ENCODE results near the gene SRSF7. TPM values are rescaled to one million over a fixed set of nuclear protein-coding genes. Genes with fewer than 3 reads are reported as not detected.
"Not testable (repeated sequence)": the region's sequence is repeated elsewhere in the genome, so short reads cannot be mapped to it uniquely, and the experiment has no call there.

Gene SRSF7
- total and polyA plus RNA-seq, 2 donors from 2014 or later = 74.1 to 123 TPM

GRCh38 chr2:38709567-38710194 is 41.5 kb downstream of the SRSF7 start:
- FAIRE-seq (no peak), DNase-seq (peak in 2 of 5 donors; percentile 44 to 49)
- intact Hi-C loops (cut with DNase I) = no loop called here
- H3K27me3 ChIP-seq (ENCODE audit: control insufficient read depth, insufficient read depth, low read length) = no peaks in the 10 kb centered on the region
- H3K27ac ChIP-seq (ENCODE audit: low read depth in 2 of 2, low read length in 2 of 2) = no peak overlapping the region
- no peak overlapping the region for H3K4me3 ChIP-seq (ENCODE audit: low read length in 3 of 3)
- no peaks in the 10 kb centered on the region for H3K9me3 ChIP-seq (ENCODE audit: control insufficient read depth in 2 of 3, insufficient read depth in 1 of 3, low read length in 3 of 3)
- no peaks in the 10 kb centered on the region for H3K4me1 ChIP-seq (ENCODE audit: control insufficient read depth in 2 of 3, insufficient read depth in 2 of 3, low read depth in 1 of 3, low read length in 3 of 3)
- H3K9ac ChIP-seq (ENCODE audit: low read length in 3 of 3) = no peak overlapping the region
- no peak for TF ChIP-seq CTCF (IDR thresholded peaks at IDR 0.05; ENCODE audit: borderline replicate concordance, extremely low read depth, insufficient read depth)
- H3K36me3 ChIP-seq (ENCODE audit: control insufficient read depth in 2 of 3, insufficient read depth in 3 of 3, low read length in 3 of 3) = peaks cover 3 to 8% (median 6%) of the 10 kb centered on the region in 3 donors

GRCh38 chr2:38708900-38709566 is 42.1 kb downstream of the SRSF7 start:
- Histone ChIP-seq H3K9ac (ENCODE audit: low read length in 3 of 3) (no peak overlapping the region), H3K4me3 (ENCODE audit: low read length in 3 of 3) (no peak overlapping the region), H3K4me1 (ENCODE audit: control insufficient read depth in 2 of 3, insufficient read depth in 2 of 3, low read depth in 1 of 3, low read length in 3 of 3) (no peaks in the 10 kb centered on the region), H3K36me3 (ENCODE audit: control insufficient read depth in 2 of 3, insufficient read depth in 3 of 3, low read length in 3 of 3) (peaks cover 3 to 11% (median 6%) of the 10 kb centered on the region in 3 donors), H3K9me3 (ENCODE audit: control insufficient read depth in 2 of 3, insufficient read depth in 1 of 3, low read length in 3 of 3) (no peaks in the 10 kb centered on the region), H3K27me3 (ENCODE audit: control insufficient read depth, insufficient read depth, low read length) (no peaks in the 10 kb centered on the region), H3K27ac (ENCODE audit: low read depth in 2 of 2, low read length in 2 of 2) (no peak overlapping the region)
- intact Hi-C loops (cut with DNase I) = no loop called here
- peak in 2 of 5 donors; percentile 42 to 63 for DNase-seq
- no peak for FAIRE-seq
- TF ChIP-seq CTCF (IDR thresholded peaks at IDR 0.05; ENCODE audit: borderline replicate concordance, extremely low read depth, insufficient read depth) = no peak

- H3K4me3 ChIP-seq (ENCODE audit: low read length in 3 of 3); intact Hi-C loops (cut with DNase I); H3K27ac ChIP-seq (ENCODE audit: low read depth in 2 of 2, low read length in 2 of 2); FAIRE-seq; H3K4me1 ChIP-seq (ENCODE audit: control insufficient read depth in 2 of 3, insufficient read depth in 2 of 3, low read depth in 1 of 3, low read length in 3 of 3); H3K27me3 ChIP-seq (ENCODE audit: control insufficient read depth, insufficient read depth, low read length); H3K9ac ChIP-seq (ENCODE audit: low read length in 3 of 3); H3K9me3 ChIP-seq (ENCODE audit: control insufficient read depth in 2 of 3, insufficient read depth in 1 of 3, low read length in 3 of 3); DNase-seq: not testable (repeated sequence)
- peaks cover 3 to 11% (median 6%) of the 10 kb centered on the region in 3 donors for H3K36me3 ChIP-seq (ENCODE audit: control insufficient read depth in 2 of 3, insufficient read depth in 3 of 3, low read length in 3 of 3)
Observed at GRCh38 chr2:38708491-38708890, 42.7 kb downstream of the SRSF7 start.

- no peak overlapping the region for H3K4me3 ChIP-seq (ENCODE audit: low read length in 3 of 3)
- no peak for FAIRE-seq
- peaks cover 3 to 11% (median 6%) of the 10 kb centered on the region in 3 donors for H3K36me3 ChIP-seq (ENCODE audit: control insufficient read depth in 2 of 3, insufficient read depth in 3 of 3, low read length in 3 of 3)
- H3K9ac ChIP-seq (ENCODE audit: low read length in 3 of 3) = no peak overlapping the region
- H3K27ac ChIP-seq (ENCODE audit: low read depth in 2 of 2, low read length in 2 of 2) = no peak overlapping the region
- no peaks in the 10 kb centered on the region for H3K4me1 ChIP-seq (ENCODE audit: control insufficient read depth in 2 of 3, insufficient read depth in 2 of 3, low read depth in 1 of 3, low read length in 3 of 3)
- no peak for DNase-seq
- intact Hi-C loops (cut with DNase I) = no loop called here
- no peak for TF ChIP-seq CTCF (IDR thresholded peaks at IDR 0.05; ENCODE audit: borderline replicate concordance, extremely low read depth, insufficient read depth)
- no peaks in the 10 kb centered on the region for H3K27me3 ChIP-seq (ENCODE audit: control insufficient read depth, insufficient read depth, low read length)
- no peaks in the 10 kb centered on the region for H3K9me3 ChIP-seq (ENCODE audit: control insufficient read depth in 2 of 3, insufficient read depth in 1 of 3, low read length in 3 of 3)
Observed at GRCh38 chr2:38706846-38707345, 44.3 kb downstream of the SRSF7 start.
